Measurements from ENCODE around the gene BIN1. TPM values are rescaled to one million over a fixed set of nuclear protein-coding genes. Genes with fewer than 3 reads are reported as not detected.

The BIN1 gene
- total RNA-seq, 1 donor from 2014 or later: 26.9 TPM

DNA sequence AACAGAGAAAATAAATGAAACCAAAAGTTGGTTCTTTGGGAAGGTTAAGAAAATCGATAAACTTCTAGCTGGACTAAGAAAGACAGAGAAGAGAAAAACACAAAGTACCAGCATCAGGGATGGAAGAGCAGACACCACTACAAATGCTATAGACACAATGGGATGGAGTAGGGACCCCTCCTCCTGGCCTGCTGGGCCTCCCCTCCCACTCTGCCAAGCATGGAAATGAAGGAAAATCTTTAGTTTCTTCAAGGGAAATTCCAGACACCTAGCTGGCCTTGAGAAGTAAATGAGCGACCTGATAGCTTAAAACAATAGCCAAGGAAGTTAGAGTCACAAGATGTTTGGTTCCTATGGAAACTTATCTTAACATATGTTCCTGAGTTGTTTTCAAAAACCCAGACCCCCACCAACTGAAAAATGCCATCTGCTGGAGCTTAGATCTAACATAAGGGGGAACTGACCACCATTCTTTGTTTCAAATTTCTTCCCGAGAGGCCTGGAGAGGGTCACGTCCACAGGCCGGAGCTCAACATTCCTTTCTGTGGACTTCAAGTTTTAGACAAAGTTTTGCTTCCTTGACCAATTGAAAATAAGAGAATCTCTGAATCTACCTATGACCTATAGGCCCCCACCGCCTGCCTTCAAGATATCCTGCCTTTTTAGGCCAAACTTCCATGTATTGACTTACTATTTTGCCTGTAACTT lies 101.9 kb downstream of the BIN1 start:
- Mint-ChIP-seq H3K36me3 (no peaks in the 10 kb centered on the region), H3K27ac (peak overlapping the region; percentile 27), H3K4me3 (no peak overlapping the region), H3K9me3 (no peaks in the 10 kb centered on the region), H3K4me1 (peaks cover 17% of the 10 kb centered on the region), H3K27me3 (ENCODE audit: insufficient read depth, low read depth) (no peaks in the 10 kb centered on the region)
- Histone ChIP-seq H3K27ac (no peak overlapping the region), H3K4me2 (no peak overlapping the region), H3K9me3 (ENCODE audit: low read depth) (no peaks in the 10 kb centered on the region), H3K79me2 (ENCODE audit: low read depth) (no peaks in the 10 kb centered on the region), H3K4me3 (no peak overlapping the region), H2AFZ (replicated peaks) (peak overlapping the region; percentile 83), H4K20me1 (ENCODE audit: low read depth) (no peaks in the 10 kb centered on the region), H3K4me1 (peaks cover 18% of the 10 kb centered on the region), H3K27me3 (no peaks in the 10 kb centered on the region), H3K9ac (no peak overlapping the region), H3K36me3 (no peaks in the 10 kb centered on the region), H3F3A (ENCODE audit: low read depth) (no peaks in the 10 kb centered on the region)
- DNase-seq (ENCODE audit: low spot score): no peak
- TF ChIP-seq, protein P1, sequence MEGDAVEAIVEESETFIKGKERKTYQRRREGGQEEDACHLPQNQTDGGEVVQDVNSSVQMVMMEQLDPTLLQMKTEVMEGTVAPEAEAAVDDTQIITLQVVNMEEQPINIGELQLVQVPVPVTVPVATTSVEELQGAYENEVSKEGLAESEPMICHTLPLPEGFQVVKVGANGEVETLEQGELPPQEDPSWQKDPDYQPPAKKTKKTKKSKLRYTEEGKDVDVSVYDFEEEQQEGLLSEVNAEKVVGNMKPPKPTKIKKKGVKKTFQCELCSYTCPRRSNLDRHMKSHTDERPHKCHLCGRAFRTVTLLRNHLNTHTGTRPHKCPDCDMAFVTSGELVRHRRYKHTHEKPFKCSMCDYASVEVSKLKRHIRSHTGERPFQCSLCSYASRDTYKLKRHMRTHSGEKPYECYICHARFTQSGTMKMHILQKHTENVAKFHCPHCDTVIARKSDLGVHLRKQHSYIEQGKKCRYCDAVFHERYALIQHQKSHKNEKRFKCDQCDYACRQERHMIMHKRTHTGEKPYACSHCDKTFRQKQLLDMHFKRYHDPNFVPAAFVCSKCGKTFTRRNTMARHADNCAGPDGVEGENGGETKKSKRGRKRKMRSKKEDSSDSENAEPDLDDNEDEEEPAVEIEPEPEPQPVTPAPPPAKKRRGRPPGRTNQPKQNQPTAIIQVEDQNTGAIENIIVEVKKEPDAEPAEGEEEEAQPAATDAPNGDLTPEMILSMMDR (IDR thresholded peaks at IDR 0.05): no peak
- no peak for TF ChIP-seq EZH2phosphoT487 (IDR thresholded peaks at IDR 0.05)
- no peak for TF ChIP-seq EZH2 (IDR thresholded peaks at IDR 0.05)

DNA sequence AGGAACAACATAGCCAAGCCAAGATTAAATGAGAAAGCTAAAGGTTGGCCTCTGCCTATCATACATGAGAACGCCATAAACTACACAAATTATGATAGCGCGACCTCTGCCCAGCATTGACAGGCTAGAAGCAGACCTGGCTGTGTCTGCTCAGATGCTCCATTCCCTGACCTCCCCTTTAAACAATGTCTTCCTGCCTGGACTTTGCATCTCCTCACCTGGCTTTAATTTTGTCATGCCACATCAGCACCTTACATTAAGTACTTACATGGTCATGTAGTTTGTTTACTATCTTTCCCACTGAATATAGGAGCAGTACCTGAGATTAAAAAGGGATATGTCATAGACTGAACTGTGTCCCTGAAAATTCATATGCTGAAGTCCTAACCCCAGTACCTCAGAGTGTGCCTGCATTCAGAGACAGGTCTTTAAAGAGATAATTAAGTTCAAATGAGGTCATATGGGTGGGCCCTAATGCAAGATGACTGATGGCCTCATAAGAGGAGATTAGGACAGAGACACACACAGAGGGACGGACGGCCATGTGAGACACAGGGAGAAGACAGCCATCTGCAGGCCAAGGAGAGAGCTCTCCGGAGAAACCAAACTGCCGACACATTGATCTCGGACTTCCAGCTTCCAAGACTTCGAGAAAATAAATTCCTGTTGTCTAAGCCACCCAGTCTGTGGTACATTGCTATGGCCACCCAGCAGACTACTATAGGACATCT lies 103.7 kb downstream of the BIN1 start:
- no peak overlapping the region for H3K27ac Mint-ChIP-seq
- H3K4me3 ChIP-seq: no peak overlapping the region
- no peak overlapping the region for H3K27ac ChIP-seq
- DNase-seq (ENCODE audit: low spot score): peak; percentile 27
- peaks cover 17% of the 10 kb centered on the region for H3K4me1 Mint-ChIP-seq
- no peaks in the 10 kb centered on the region for H4K20me1 ChIP-seq (ENCODE audit: low read depth)
- TF ChIP-seq EZH2 (IDR thresholded peaks at IDR 0.05): no peak
- TF ChIP-seq, protein P1 (IDR thresholded peaks at IDR 0.05): peak; percentile 18
- H3K27me3 Mint-ChIP-seq (ENCODE audit: insufficient read depth, low read depth): peaks cover 4% of the 10 kb centered on the region
- no peak overlapping the region for H2AFZ ChIP-seq (replicated peaks)
- H3K9ac ChIP-seq: no peak overlapping the region
- no peaks in the 10 kb centered on the region for H3F3A ChIP-seq (ENCODE audit: low read depth)
- no peaks in the 10 kb centered on the region for H3K27me3 ChIP-seq
- peaks cover 18% of the 10 kb centered on the region for H3K4me1 ChIP-seq
- no peaks in the 10 kb centered on the region for H3K79me2 ChIP-seq (ENCODE audit: low read depth)
- no peak overlapping the region for H3K4me2 ChIP-seq
- H3K9me3 ChIP-seq (ENCODE audit: low read depth): no peaks in the 10 kb centered on the region
- H3K36me3 ChIP-seq: no peaks in the 10 kb centered on the region
- H3K9me3 Mint-ChIP-seq: no peaks in the 10 kb centered on the region
- H3K4me3 Mint-ChIP-seq: no peak overlapping the region
- no peaks in the 10 kb centered on the region for H3K36me3 Mint-ChIP-seq

GRCh38 chr2:127001751-127002150 lies 105.2 kb downstream of the BIN1 start:
- DNase-seq (ENCODE audit: low spot score): no peak
- Mint-ChIP-seq H3K4me1 (peaks cover 17% of the 10 kb centered on the region), H3K27me3 (ENCODE audit: insufficient read depth, low read depth) (peaks cover 4% of the 10 kb centered on the region), H3K27ac (no peak overlapping the region), H3K36me3 (no peaks in the 10 kb centered on the region), H3K9me3 (no peaks in the 10 kb centered on the region), H3K4me3 (no peak overlapping the region)
- Histone ChIP-seq H3K9me3 (ENCODE audit: low read depth) (no peaks in the 10 kb centered on the region), H2AFZ (replicated peaks) (no peak overlapping the region), H3K79me2 (ENCODE audit: low read depth) (no peaks in the 10 kb centered on the region), H3K4me3 (no peak overlapping the region), H3K36me3 (no peaks in the 10 kb centered on the region), H3K9ac (no peak overlapping the region), H3K27me3 (no peaks in the 10 kb centered on the region), H3F3A (ENCODE audit: low read depth) (no peaks in the 10 kb centered on the region), H3K4me1 (peaks cover 18% of the 10 kb centered on the region), H4K20me1 (ENCODE audit: low read depth) (no peaks in the 10 kb centered on the region), H3K4me2 (no peak overlapping the region), H3K27ac (no peak overlapping the region)
- TF ChIP-seq EZH2 (IDR thresholded peaks at IDR 0.05) (no peak), EZH2phosphoT487 (IDR thresholded peaks at IDR 0.05) (no peak)
- TF ChIP-seq, protein P1 (IDR thresholded peaks at IDR 0.05): no peak

All from neural progenitor cell (in vitro differentiated cells).